ENCODE results near the gene PIGH.
"Not testable (repeated sequence)": the region's sequence is repeated elsewhere in the genome, so short reads cannot be mapped to it uniquely, and the experiment has no call there.

PIGH gene

DNA sequence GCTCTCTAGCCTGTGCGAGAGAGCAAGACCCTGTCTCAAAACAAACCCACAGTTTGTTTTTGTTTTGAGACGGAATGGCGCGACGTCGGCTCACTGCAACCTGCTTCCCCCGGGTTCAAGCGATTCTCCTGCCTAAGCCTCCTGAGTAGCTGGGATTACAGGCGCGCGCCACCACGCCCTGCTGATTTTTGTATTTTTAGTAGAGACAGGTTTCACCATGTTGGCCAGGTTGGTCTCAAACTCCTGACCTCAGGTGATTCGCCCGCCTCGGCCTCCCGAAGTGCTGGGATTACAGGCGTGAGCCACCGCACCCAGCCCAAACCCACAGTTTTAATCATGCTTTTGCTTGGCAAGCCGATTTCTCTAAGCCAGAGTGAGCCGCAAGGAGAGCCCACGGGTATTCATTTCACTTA, 500 bp upstream of the PIGH start:
- not testable (repeated sequence) for H3K27me3 ChIP-seq (ENCODE audit: insufficient read depth, low read length); H2AK5ac ChIP-seq (ENCODE audit: low read length); H3K4ac ChIP-seq (ENCODE audit: low read depth, low read length); H3K18ac ChIP-seq (ENCODE audit: low read length); H3K9ac ChIP-seq (ENCODE audit: low read length); H3K4me3 ChIP-seq (ENCODE audit: low read depth, low read length); H2BK5ac ChIP-seq (ENCODE audit: low read depth, low read length, poor library complexity); H3K79me2 ChIP-seq (ENCODE audit: control insufficient read depth, insufficient read depth, low read length, poor library complexity); DNase-seq; H3K4me1 ChIP-seq (ENCODE audit: control insufficient read depth in 1 of 2, insufficient read depth in 2 of 2, low read length in 2 of 2); H3K23ac ChIP-seq (ENCODE audit: low read length); H3K36me3 ChIP-seq (ENCODE audit: control insufficient read depth in 1 of 2, insufficient read depth in 2 of 2, low read length in 2 of 2); H3K9me3 ChIP-seq (ENCODE audit: insufficient read depth, low read depth, low read length); H2BK120ac ChIP-seq (ENCODE audit: insufficient read depth, low read length, poor library complexity); H2BK12ac ChIP-seq (ENCODE audit: low read length); H3K79me1 ChIP-seq (ENCODE audit: low read length)
- Histone ChIP-seq H2AFZ (ENCODE audit: insufficient read depth, low read length, poor library complexity) (peak overlapping the region; percentile 90), H4K12ac (ENCODE audit: low read depth, low read length) (peak overlapping the region; percentile 78), H3K4me2 (ENCODE audit: low read length) (peak overlapping the region; percentile 74), H3K27ac (ENCODE audit: low read depth, low read length) (peak overlapping the region; percentile 48), H3K14ac (ENCODE audit: low read length) (peak overlapping the region; percentile 13), H4K8ac (ENCODE audit: low read depth, low read length) (peak overlapping the region; percentile 93), H4K91ac (ENCODE audit: low read depth, low read length) (peak overlapping the region; percentile 70)
- WGBS (ENCODE audit: extremely low coverage, insufficient coverage, insufficient read length), result no CpG with 5 or more reads among the region's 21 CpGs

DNA sequence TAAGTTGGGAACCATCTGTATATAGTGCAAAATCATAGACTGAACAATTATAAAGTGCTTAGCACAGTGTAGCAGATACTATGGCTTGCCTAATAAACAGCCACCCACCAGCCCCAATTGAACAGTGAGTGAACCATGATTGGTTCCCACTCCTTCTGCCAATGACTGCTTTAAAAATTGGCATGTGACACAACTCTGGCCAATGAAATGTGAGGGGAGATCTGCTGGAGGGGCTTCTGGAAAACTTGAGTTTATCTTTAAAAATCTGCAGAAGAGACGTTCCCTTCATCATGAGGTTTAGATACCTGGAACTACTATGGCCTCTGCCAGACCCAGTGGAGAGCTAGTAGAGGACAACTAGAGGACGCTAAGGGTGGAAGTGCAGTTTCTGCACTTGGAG, 4.7 kb downstream of the PIGH start:
- no peak overlapping the region for H3K4ac ChIP-seq (ENCODE audit: low read depth, low read length)
- H3K27ac ChIP-seq (ENCODE audit: low read depth, low read length), result no peak overlapping the region
- H3K9me3 ChIP-seq (ENCODE audit: insufficient read depth, low read depth, low read length), result no peaks in the 10 kb centered on the region
- H3K79me2 ChIP-seq (ENCODE audit: control insufficient read depth, insufficient read depth, low read length, poor library complexity), result no peaks in the 10 kb centered on the region
- no peak overlapping the region for H2AK5ac ChIP-seq (ENCODE audit: low read length)
- H4K91ac ChIP-seq (ENCODE audit: low read depth, low read length), result no peak overlapping the region
- H3K4me3 ChIP-seq (ENCODE audit: low read depth, low read length), result no peak overlapping the region
- no peak overlapping the region for H4K8ac ChIP-seq (ENCODE audit: low read depth, low read length)
- H4K12ac ChIP-seq (ENCODE audit: low read depth, low read length), result no peak overlapping the region
- no peak overlapping the region for H3K14ac ChIP-seq (ENCODE audit: low read length)
- H2BK5ac ChIP-seq (ENCODE audit: low read depth, low read length, poor library complexity), result no peak overlapping the region
- peaks cover 2% of the 10 kb centered on the region for H3K79me1 ChIP-seq (ENCODE audit: low read length)
- H3K23ac ChIP-seq (ENCODE audit: low read length), result no peak overlapping the region
- H3K4me2 ChIP-seq (ENCODE audit: low read length), result no peak overlapping the region
- no peak overlapping the region for H3K18ac ChIP-seq (ENCODE audit: low read length)
- DNase-seq, result no peak
- H2BK120ac ChIP-seq (ENCODE audit: insufficient read depth, low read length, poor library complexity), result no peak overlapping the region
- WGBS (ENCODE audit: extremely low coverage, insufficient coverage, insufficient read length), result no CpG with 5 or more reads among the region's 2 CpGs
- no peak overlapping the region for H3K9ac ChIP-seq (ENCODE audit: low read length)
- no peaks in the 10 kb centered on the region for H3K27me3 ChIP-seq (ENCODE audit: insufficient read depth, low read length)
- no peak overlapping the region for H2AFZ ChIP-seq (ENCODE audit: insufficient read depth, low read length, poor library complexity)
- no peaks in the 10 kb centered on the region for H3K4me1 ChIP-seq (ENCODE audit: control insufficient read depth in 1 of 2, insufficient read depth in 2 of 2, low read length in 2 of 2)
- no peak overlapping the region for H2BK12ac ChIP-seq (ENCODE audit: low read length)
- H3K36me3 ChIP-seq (ENCODE audit: control insufficient read depth in 1 of 2, insufficient read depth in 2 of 2, low read length in 2 of 2), result peaks cover 0 to 7% of the 10 kb centered on the region in 2 experiments

DNA sequence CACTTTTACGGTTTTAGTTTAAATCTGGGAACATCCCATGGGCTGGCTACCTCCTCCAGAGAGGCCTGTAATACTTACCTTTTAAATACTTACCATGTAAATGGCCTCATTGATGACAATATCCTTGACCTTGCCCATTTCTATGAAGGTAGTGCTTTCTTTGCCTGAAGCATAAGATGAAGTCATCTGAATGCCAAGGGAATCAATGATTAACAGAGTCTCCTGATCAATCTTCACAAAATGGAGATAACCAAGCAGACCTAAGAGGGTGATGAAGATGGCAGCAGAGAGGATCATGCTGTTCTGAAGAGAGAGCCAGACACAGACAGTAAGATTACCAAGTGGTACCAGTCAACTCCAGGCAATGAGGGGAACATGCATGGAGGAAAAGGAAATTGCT, 6.4 kb downstream of the PIGH start:
- not testable (repeated sequence) for H2AK5ac ChIP-seq (ENCODE audit: low read length); H3K9me3 ChIP-seq (ENCODE audit: insufficient read depth, low read depth, low read length); H4K12ac ChIP-seq (ENCODE audit: low read depth, low read length); H2BK120ac ChIP-seq (ENCODE audit: insufficient read depth, low read length, poor library complexity); H3K27ac ChIP-seq (ENCODE audit: low read depth, low read length); DNase-seq; H3K9ac ChIP-seq (ENCODE audit: low read length); H2AFZ ChIP-seq (ENCODE audit: insufficient read depth, low read length, poor library complexity); H3K4me2 ChIP-seq (ENCODE audit: low read length); H3K4me3 ChIP-seq (ENCODE audit: low read depth, low read length); H3K36me3 ChIP-seq (ENCODE audit: control insufficient read depth in 1 of 2, insufficient read depth in 2 of 2, low read length in 2 of 2); H3K4me1 ChIP-seq (ENCODE audit: control insufficient read depth in 1 of 2, insufficient read depth in 2 of 2, low read length in 2 of 2); H3K79me2 ChIP-seq (ENCODE audit: control insufficient read depth, insufficient read depth, low read length, poor library complexity); H2BK5ac ChIP-seq (ENCODE audit: low read depth, low read length, poor library complexity); H3K27me3 ChIP-seq (ENCODE audit: insufficient read depth, low read length); H3K18ac ChIP-seq (ENCODE audit: low read length); H4K91ac ChIP-seq (ENCODE audit: low read depth, low read length); H3K79me1 ChIP-seq (ENCODE audit: low read length); H3K23ac ChIP-seq (ENCODE audit: low read length); H4K8ac ChIP-seq (ENCODE audit: low read depth, low read length); H3K14ac ChIP-seq (ENCODE audit: low read length); H3K4ac ChIP-seq (ENCODE audit: low read depth, low read length); H2BK12ac ChIP-seq (ENCODE audit: low read length)
- WGBS (ENCODE audit: extremely low coverage, insufficient coverage, insufficient read length), result no CpG with 5 or more reads among the region's 1 CpG

DNA sequence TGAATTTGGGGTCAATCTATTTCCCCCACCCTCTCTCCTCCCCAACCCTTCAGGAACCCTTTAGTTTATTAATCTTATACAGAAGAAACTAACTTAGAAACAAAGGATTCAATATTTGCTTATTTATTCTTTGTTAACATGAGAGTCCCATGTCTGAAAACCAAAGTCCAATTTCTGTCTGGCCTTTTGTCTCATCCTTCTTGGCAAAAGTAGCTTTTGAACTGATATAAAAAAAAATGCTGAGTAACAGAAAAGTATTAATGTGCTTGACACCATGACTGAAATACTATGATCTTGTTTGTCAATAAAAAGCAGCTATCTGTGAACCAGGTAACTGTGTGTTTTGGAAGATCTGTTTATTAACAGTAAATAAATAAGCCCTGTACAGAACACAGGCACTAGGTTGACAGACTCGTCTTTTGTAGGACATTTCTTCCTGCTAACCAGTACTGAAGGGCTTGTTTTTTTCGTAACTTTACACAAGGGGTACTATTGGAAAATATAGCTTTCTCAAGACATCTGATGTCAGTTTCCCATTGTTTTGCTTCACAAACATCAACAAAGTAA, 10.8 kb downstream of the PIGH start:
- H3K27ac ChIP-seq (ENCODE audit: low read depth, low read length), result no peak overlapping the region
- H3K14ac ChIP-seq (ENCODE audit: low read length), result no peak overlapping the region
- H4K91ac ChIP-seq (ENCODE audit: low read depth, low read length), result no peak overlapping the region
- H3K9ac ChIP-seq (ENCODE audit: low read length), result no peak overlapping the region
- H3K4me3 ChIP-seq (ENCODE audit: low read depth, low read length), result no peak overlapping the region
- H3K4me2 ChIP-seq (ENCODE audit: low read length), result no peak overlapping the region
- DNase-seq, result no peak
- H3K4me1 ChIP-seq (ENCODE audit: control insufficient read depth in 1 of 2, insufficient read depth in 2 of 2, low read length in 2 of 2), result peaks cover 0 to 3% of the 10 kb centered on the region in 2 experiments
- WGBS (ENCODE audit: extremely low coverage, insufficient coverage, insufficient read length), result no CpG with 5 or more reads among the region's 2 CpGs
- peaks cover 7 to 10% of the 10 kb centered on the region in 2 experiments for H3K36me3 ChIP-seq (ENCODE audit: control insufficient read depth in 1 of 2, insufficient read depth in 2 of 2, low read length in 2 of 2)
- no peak overlapping the region for H4K12ac ChIP-seq (ENCODE audit: low read depth, low read length)
- no peak overlapping the region for H3K4ac ChIP-seq (ENCODE audit: low read depth, low read length)
- H3K18ac ChIP-seq (ENCODE audit: low read length), result no peak overlapping the region
- no peaks in the 10 kb centered on the region for H3K27me3 ChIP-seq (ENCODE audit: insufficient read depth, low read length)
- no peak overlapping the region for H3K23ac ChIP-seq (ENCODE audit: low read length)
- no peak overlapping the region for H4K8ac ChIP-seq (ENCODE audit: low read depth, low read length)
- peaks cover 1% of the 10 kb centered on the region for H3K79me2 ChIP-seq (ENCODE audit: control insufficient read depth, insufficient read depth, low read length, poor library complexity)
- H2AFZ ChIP-seq (ENCODE audit: insufficient read depth, low read length, poor library complexity), result no peak overlapping the region
- H2BK120ac ChIP-seq (ENCODE audit: insufficient read depth, low read length, poor library complexity), result no peak overlapping the region
- H3K9me3 ChIP-seq (ENCODE audit: insufficient read depth, low read depth, low read length), result no peaks in the 10 kb centered on the region
- no peak overlapping the region for H2BK12ac ChIP-seq (ENCODE audit: low read length)
- H2BK5ac ChIP-seq (ENCODE audit: low read depth, low read length, poor library complexity), result no peak overlapping the region
- H2AK5ac ChIP-seq (ENCODE audit: low read length), result no peak overlapping the region
- no peaks in the 10 kb centered on the region for H3K79me1 ChIP-seq (ENCODE audit: low read length)

Measured in trophoblast cell (in vitro differentiated cells and primary cell).